Measurements from ENCODE around the gene RPL18. TPM values are rescaled to one million over a fixed set of nuclear protein-coding genes. Genes with fewer than 3 reads are reported as not detected.

The RPL18 gene
- polyA plus RNA-seq, 5 donors: 1,161 to 2,077 (median 1,395) TPM

- DNase-seq: no peak
Measured at GRCh38 chr19:48648134-48648533, 29.2 kb upstream of the RPL18 start.

- no peak for DNase-seq
Measured at GRCh38 chr19:48646722-48647216, 27.8 kb upstream of the RPL18 start.

- peak; percentile 83 to 86 for DNase-seq
Measured at GRCh38 chr19:48646001-48646721, 27.2 kb upstream of the RPL18 start, which contains the start of gene CA11. Gene CA11 (minus strand): TSS chr19:48646187. CDS start chr19:48645632, 555 bp downstream.

- DNase-seq: no peak
Measured at GRCh38 chr19:48645620-48646000, 26.6 kb upstream of the RPL18 start.

GRCh38 chr19:48644839-48645619, 26.1 kb upstream of the RPL18 start:
- DNase-seq: peak; percentile 57 to 64

- DNase-seq: no peak
Measured at GRCh38 chr19:48644355-48644754, 25.4 kb upstream of the RPL18 start.

- DNase-seq: no peak
Measured at GRCh38 chr19:48642862-48643261, 23.9 kb upstream of the RPL18 start.

GRCh38 chr19:48641850-48642249, 22.9 kb upstream of the RPL18 start:
- DNase-seq: no peak

GRCh38 chr19:48639483-48640375, 20.8 kb upstream of the RPL18 start:
- DNase-seq: no peak

- DNase-seq: no peak
Measured at GRCh38 chr19:48638831-48639381, 19.9 kb upstream of the RPL18 start.

- peak; percentile 91 for DNase-seq
Measured at GRCh38 chr19:48637948-48638830, 19.2 kb upstream of the RPL18 start.

- peak; percentile 99 for DNase-seq
Measured at GRCh38 chr19:48637449-48637947, 18.5 kb upstream of the RPL18 start.

- no peak for DNase-seq
Measured at GRCh38 chr19:48636859-48637448, 18.0 kb upstream of the RPL18 start, which contains the start of gene DBP. Gene DBP (minus strand): TSS chr19:48637379. CDS start chr19:48636994, 385 bp downstream.

- DNase-seq: no peak
Measured at GRCh38 chr19:48635966-48636858, 17.2 kb upstream of the RPL18 start.

GRCh38 chr19:48635263-48635965, 16.4 kb upstream of the RPL18 start:
- DNase-seq: no peak

GRCh38 chr19:48634424-48635262, 15.7 kb upstream of the RPL18 start:
- DNase-seq: peak; percentile 90 to 93

- no peak for DNase-seq
Measured at GRCh38 chr19:48634036-48634342, 15.0 kb upstream of the RPL18 start.
